HG02852 (cell line): ENCODE results near the gene CBX8.
"Not testable (repeated sequence)": the region's sequence is repeated elsewhere in the genome, so short reads cannot be mapped to it uniquely, and the experiment has no call there.

Experiments used
- ATAC-seq: cut with Tn5 transposase; IDR thresholded peaks from one replicate; pipeline ENCODE4 v1.9.1; 2021; ENCODE audit warnings: mild to moderate bottlenecking, moderate library complexity; ENCODE audit not compliant: unreplicated experiment

CBX8 gene

GRCh38 chr17:79781736-79782575 lies 14.9 kb downstream of the CBX8 start:
- no peak for ATAC-seq

GRCh38 chr17:79781012-79781650 lies 15.7 kb downstream of the CBX8 start:
- ATAC-seq = no peak

GRCh38 chr17:79779661-79780365 lies 17.1 kb downstream of the CBX8 start:
- ATAC-seq = no peak

- no peak for ATAC-seq
These were observed 17.8 kb downstream of the CBX8 start for GRCh38 chr17:79779084-79779529.

- no peak for ATAC-seq
These were observed 18.3 kb downstream of the CBX8 start for GRCh38 chr17:79778504-79779083.

GRCh38 chr17:79777894-79778503 lies 18.9 kb downstream of the CBX8 start, which contains the start of gene CBX2:
CBX2 (plus strand) TSS chr17:79778148; CDS start chr17:79778236, 88 bp downstream.
- ATAC-seq = peak; percentile 71

- peak; percentile 24 for ATAC-seq
These were observed 19.6 kb downstream of the CBX8 start for GRCh38 chr17:79777120-79777893.

- no peak for ATAC-seq
These were observed 20.3 kb downstream of the CBX8 start for GRCh38 chr17:79776376-79777119.

GRCh38 chr17:79775632-79776031 lies 21.2 kb downstream of the CBX8 start:
- ATAC-seq = no peak

GRCh38 chr17:79774561-79774975 lies 22.3 kb downstream of the CBX8 start:
- no peak for ATAC-seq

- ATAC-seq = not testable (repeated sequence)
These were observed 24.2 kb downstream of the CBX8 start for GRCh38 chr17:79772726-79773125.

GRCh38 chr17:79771276-79771675 lies 25.6 kb downstream of the CBX8 start:
- no peak for ATAC-seq

- ATAC-seq = no peak
These were observed 27.0 kb downstream of the CBX8 start for GRCh38 chr17:79769570-79770506.

GRCh38 chr17:79765708-79766107 lies 31.2 kb downstream of the CBX8 start:
- no peak for ATAC-seq

- ATAC-seq = no peak
These were observed 34.8 kb downstream of the CBX8 start for GRCh38 chr17:79761894-79762589.

- no peak for ATAC-seq
These were observed 36.5 kb downstream of the CBX8 start for GRCh38 chr17:79760197-79760906.

GRCh38 chr17:79758271-79758670 lies 38.6 kb downstream of the CBX8 start:
- ATAC-seq = no peak
